IgD-negative memory B cell (primary cell): ENCODE measurements around the gene CARD9. TPM values are rescaled to one million over a fixed set of nuclear protein-coding genes. Genes with fewer than 3 reads are reported as not detected.

Experiments
- H3K27ac Mint-ChIP-seq, 3 donors: one replicate each; pipeline ENCODE4 v1.8.0; 2020 to 2022; ENCODE audit warnings: mild to moderate bottlenecking in 3 of 3, mixed read lengths in 3 of 3, moderate library complexity in 1 of 3
- H3K27me3 Mint-ChIP-seq: one replicate; pipeline ENCODE4 v1.8.0; 2021; ENCODE audit warnings: mixed read lengths
- H3K36me3 Mint-ChIP-seq: one replicate; pipeline ENCODE4 v1.8.0; 2020; ENCODE audit warnings: mild to moderate bottlenecking, mixed read lengths
- H3K4me1 Mint-ChIP-seq, 3 donors: one replicate each; pipeline ENCODE4 v1.8.0; 2020 to 2022; ENCODE audit warnings: mixed read lengths in 3 of 3, mild to moderate bottlenecking in 1 of 3
- H3K4me3 Mint-ChIP-seq, 4 donors: one replicate each; pipeline ENCODE4 v1.8.0; 2020 to 2022; ENCODE audit warnings: mild to moderate bottlenecking in 4 of 4, mixed read lengths in 4 of 4, moderate library complexity in 3 of 4
- H3K9me3 Mint-ChIP-seq, 3 donors: one replicate each; pipeline ENCODE4 v1.8.0; 2020 to 2021; ENCODE audit warnings: mixed read lengths in 3 of 3, mild to moderate bottlenecking in 1 of 3
- polyA plus RNA-seq: library from polyadenylated mRNA; unstranded; fragments of 300-500 nt; fragmentation: Illumina TruSeq; gene quantifications from one replicate; pipeline ENCODE4 v1.2.3, GENCODE V29; 2021

The CARD9 gene
- polyA plus RNA-seq, 1 donor from 2014 or later = 0.26 TPM

- Mint-ChIP-seq H3K27me3 (peaks cover 16% of the 10 kb centered on the region), H3K36me3 (peaks cover 3% of the 10 kb centered on the region), H3K4me3 (peak overlapping the region in 1 of 4 donors; percentile 43), H3K27ac (no peak overlapping the region), H3K4me1 (peaks cover 1 to 6% (median 5%) of the 10 kb centered on the region in 3 donors), H3K9me3 (peaks cover 5 to 6% (median 6%) of the 10 kb centered on the region in 3 donors)
These were observed 56.4 kb downstream of the CARD9 start for GRCh38 chr9:136316896-136317676.

- H3K4me3 Mint-ChIP-seq = peak overlapping the region in 1 of 4 donors; percentile 74
- H3K27ac Mint-ChIP-seq = peak overlapping the region in 1 of 3 donors; percentile 75
- peaks cover 1 to 6% (median 5%) of the 10 kb centered on the region in 3 donors for H3K4me1 Mint-ChIP-seq
- peaks cover 3% of the 10 kb centered on the region for H3K36me3 Mint-ChIP-seq
- peaks cover 5 to 6% (median 6%) of the 10 kb centered on the region in 3 donors for H3K9me3 Mint-ChIP-seq
- H3K27me3 Mint-ChIP-seq = peaks cover 16% of the 10 kb centered on the region
These were observed 57.2 kb downstream of the CARD9 start for GRCh38 chr9:136316271-136316751.

- Mint-ChIP-seq H3K36me3 (peaks cover 3% of the 10 kb centered on the region), H3K4me1 (peaks cover 0 to 6% (median 1%) of the 10 kb centered on the region in 3 donors), H3K4me3 (no peak overlapping the region), H3K27ac (peak overlapping the region in 2 of 3 donors; percentile 16 to 41), H3K9me3 (peaks cover 5 to 6% (median 6%) of the 10 kb centered on the region in 3 donors), H3K27me3 (peaks cover 16% of the 10 kb centered on the region)
These were observed 58.5 kb downstream of the CARD9 start for GRCh38 chr9:136314944-136315343.

- H3K27me3 Mint-ChIP-seq = peaks cover 16% of the 10 kb centered on the region
- H3K27ac Mint-ChIP-seq = peak overlapping the region in 1 of 3 donors; percentile 40
- no peak overlapping the region for H3K4me3 Mint-ChIP-seq
- H3K9me3 Mint-ChIP-seq = peaks cover 5 to 6% (median 6%) of the 10 kb centered on the region in 3 donors
- peaks cover 3% of the 10 kb centered on the region for H3K36me3 Mint-ChIP-seq
- peaks cover 0 to 6% (median 1%) of the 10 kb centered on the region in 3 donors for H3K4me1 Mint-ChIP-seq
These were observed 59.4 kb downstream of the CARD9 start for GRCh38 chr9:136314056-136314416.

Other genes starting within 250 kb of the CARD9 start
- not detected for gene LHX3, start 168.5 kb downstream of the CARD9 start, polyA plus RNA-seq
- 2.1 TPM for gene QSOX2, start 127.9 kb downstream of the CARD9 start, polyA plus RNA-seq
- gene CCDC187, start 69.6 kb downstream of the CARD9 start, polyA plus RNA-seq = 0.15 TPM
- not detected for gene GPSM1, start 46.1 kb downstream of the CARD9 start, polyA plus RNA-seq
- gene DNLZ, start 9.9 kb downstream of the CARD9 start, polyA plus RNA-seq = 78.0 TPM
- 3.8 TPM for gene SNAPC4, start 26.5 kb upstream of the CARD9 start, polyA plus RNA-seq
- 7.4 TPM for gene ENTR1, start 36.9 kb upstream of the CARD9 start, polyA plus RNA-seq
- 35.0 TPM for gene PMPCA, start 37.0 kb upstream of the CARD9 start, polyA plus RNA-seq
- 6.9 TPM for gene INPP5E, start 66.2 kb upstream of the CARD9 start, polyA plus RNA-seq
- gene SEC16A, start 109.4 kb upstream of the CARD9 start, polyA plus RNA-seq = 30.1 TPM
- 3.5 TPM for gene NOTCH1, start 172.4 kb upstream of the CARD9 start, polyA plus RNA-seq